ENCODE measurements around the gene VWA8.

The VWA8 gene

GRCh38 chr13:41833831-41834230 is 127.1 kb downstream of the VWA8 start:
- no peak overlapping the region for H3K4me3 ChIP-seq (replicated peaks; ENCODE audit: low read depth, low read length)
- TF ChIP-seq, protein P1, sequence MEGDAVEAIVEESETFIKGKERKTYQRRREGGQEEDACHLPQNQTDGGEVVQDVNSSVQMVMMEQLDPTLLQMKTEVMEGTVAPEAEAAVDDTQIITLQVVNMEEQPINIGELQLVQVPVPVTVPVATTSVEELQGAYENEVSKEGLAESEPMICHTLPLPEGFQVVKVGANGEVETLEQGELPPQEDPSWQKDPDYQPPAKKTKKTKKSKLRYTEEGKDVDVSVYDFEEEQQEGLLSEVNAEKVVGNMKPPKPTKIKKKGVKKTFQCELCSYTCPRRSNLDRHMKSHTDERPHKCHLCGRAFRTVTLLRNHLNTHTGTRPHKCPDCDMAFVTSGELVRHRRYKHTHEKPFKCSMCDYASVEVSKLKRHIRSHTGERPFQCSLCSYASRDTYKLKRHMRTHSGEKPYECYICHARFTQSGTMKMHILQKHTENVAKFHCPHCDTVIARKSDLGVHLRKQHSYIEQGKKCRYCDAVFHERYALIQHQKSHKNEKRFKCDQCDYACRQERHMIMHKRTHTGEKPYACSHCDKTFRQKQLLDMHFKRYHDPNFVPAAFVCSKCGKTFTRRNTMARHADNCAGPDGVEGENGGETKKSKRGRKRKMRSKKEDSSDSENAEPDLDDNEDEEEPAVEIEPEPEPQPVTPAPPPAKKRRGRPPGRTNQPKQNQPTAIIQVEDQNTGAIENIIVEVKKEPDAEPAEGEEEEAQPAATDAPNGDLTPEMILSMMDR (IDR thresholded peaks at IDR 0.05; ENCODE audit: low read depth, low read length, missing control alignments): no peak
- DNase-seq (ENCODE audit: extremely low read depth, low read depth): no peak

DNA sequence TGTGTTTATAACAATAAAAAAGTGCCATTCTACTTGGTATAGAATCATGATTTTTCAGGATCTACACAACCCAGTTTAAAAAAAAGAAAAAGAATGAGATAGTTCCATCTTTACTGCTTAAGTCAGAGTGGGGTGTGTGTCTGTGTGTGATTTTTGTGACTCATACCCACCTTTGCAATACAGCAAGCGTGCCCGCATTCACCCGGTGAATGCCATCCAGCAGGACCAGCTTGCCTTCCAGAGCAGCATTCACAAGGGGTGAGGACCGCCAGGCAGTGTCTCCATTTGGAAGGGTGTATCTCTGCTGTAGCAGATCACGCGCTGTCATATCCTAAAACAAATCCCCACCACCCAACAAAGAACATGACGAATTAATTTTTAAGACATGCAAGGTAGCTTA is 127.7 kb downstream of the VWA8 start:
- H3K4me3 ChIP-seq (replicated peaks; ENCODE audit: low read depth, low read length): no peak overlapping the region
- no peak for DNase-seq (ENCODE audit: extremely low read depth, low read depth)
- TF ChIP-seq, protein P1 (IDR thresholded peaks at IDR 0.05; ENCODE audit: low read depth, low read length, missing control alignments): no peak

- peak; percentile 61 for DNase-seq (ENCODE audit: extremely low read depth, low read depth)
Measured at GRCh38 chr13:41827507-41828213, 133.2 kb downstream of the VWA8 start.

DNA sequence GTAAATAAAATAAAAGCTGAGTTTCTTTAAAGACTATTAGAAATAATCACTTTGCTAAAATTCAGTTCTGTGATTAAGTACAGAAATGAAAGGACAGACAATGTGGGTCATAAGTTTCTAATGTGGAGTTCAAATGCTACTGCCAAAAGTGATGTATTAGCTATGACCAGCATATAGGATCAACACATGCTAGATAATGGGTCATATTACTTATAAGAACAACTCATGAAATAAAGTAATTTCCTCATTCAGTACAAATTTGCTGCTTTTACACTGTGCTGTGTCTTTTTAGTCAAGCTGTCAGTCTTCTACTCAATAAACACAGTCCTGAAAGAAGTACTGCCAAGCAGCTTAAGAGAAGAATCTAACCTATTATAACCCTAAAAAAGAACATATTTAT is 135.2 kb downstream of the VWA8 start:
- H3K4me3 ChIP-seq (replicated peaks; ENCODE audit: low read depth, low read length): no peak overlapping the region
- TF ChIP-seq, protein P1 (IDR thresholded peaks at IDR 0.05; ENCODE audit: low read depth, low read length, missing control alignments): no peak
- DNase-seq (ENCODE audit: extremely low read depth, low read depth): no peak

More at GRCh38 chr13:41827507-41828213, 133.2 kb downstream of the VWA8 start:
- H3K4me3 ChIP-seq (replicated peaks; ENCODE audit: low read depth, low read length): no peak overlapping the region
- TF ChIP-seq, protein P1 (IDR thresholded peaks at IDR 0.05; ENCODE audit: low read depth, low read length, missing control alignments): no peak

DNA sequence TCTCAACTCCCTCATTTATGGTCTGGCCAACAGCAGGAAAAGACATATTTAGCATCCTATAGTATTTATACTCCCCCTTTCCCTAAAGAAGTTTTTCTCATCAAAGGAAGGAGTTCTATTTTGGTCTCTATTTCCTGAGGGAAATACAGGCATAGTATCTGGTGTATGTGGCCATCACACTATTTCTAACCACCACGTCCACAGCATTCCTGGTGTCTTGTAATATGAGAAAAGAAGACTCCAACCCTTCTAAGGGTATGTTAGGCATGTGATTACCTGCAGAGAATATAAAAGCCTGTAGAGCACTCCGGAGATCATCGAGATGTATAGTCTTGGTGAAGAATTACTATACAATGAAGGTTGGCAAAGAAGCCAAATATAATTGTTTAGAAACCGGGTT is 137.4 kb downstream of the VWA8 start:
- TF ChIP-seq, protein P1 (IDR thresholded peaks at IDR 0.05; ENCODE audit: low read depth, low read length, missing control alignments): no peak
- no peak for DNase-seq (ENCODE audit: extremely low read depth, low read depth)
- H3K4me3 ChIP-seq (replicated peaks; ENCODE audit: low read depth, low read length): no peak overlapping the region

GRCh38 chr13:41822560-41822959 is 138.3 kb downstream of the VWA8 start:
- no peak overlapping the region for H3K4me3 ChIP-seq (replicated peaks; ENCODE audit: low read depth, low read length)
- TF ChIP-seq, protein P1 (IDR thresholded peaks at IDR 0.05; ENCODE audit: low read depth, low read length, missing control alignments): no peak
- DNase-seq (ENCODE audit: extremely low read depth, low read depth): no peak

DNA sequence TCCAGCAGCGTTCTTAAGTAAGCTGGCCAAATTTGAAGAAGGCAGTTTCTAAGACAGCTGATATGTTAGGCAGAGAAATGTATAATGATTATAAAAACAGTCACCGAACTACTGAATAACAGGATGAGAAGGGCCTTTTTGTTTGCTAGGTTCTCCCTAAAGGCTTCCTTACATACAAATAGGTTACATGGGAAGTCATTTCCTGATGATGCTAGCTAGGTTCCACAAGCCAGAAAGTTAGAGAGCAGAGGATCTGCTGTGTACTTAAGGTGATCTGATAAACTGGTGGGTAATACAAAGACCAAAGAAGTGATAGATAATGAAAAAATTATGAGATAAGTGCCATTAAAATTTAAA is 139.7 kb downstream of the VWA8 start:
- DNase-seq (ENCODE audit: extremely low read depth, low read depth): no peak

More for the DNA sequence above, 139.7 kb downstream of the VWA8 start:
- TF ChIP-seq, protein P1 (IDR thresholded peaks at IDR 0.05; ENCODE audit: low read depth, low read length, missing control alignments): no peak
- H3K4me3 ChIP-seq (replicated peaks; ENCODE audit: low read depth, low read length): no peak overlapping the region

Data from HFF-Myc (cell line).